Upper lobe of left lung (tissue), 4 donors: ENCODE data around the gene SLC47A1.

Experiments used
- POLR2A ChIP-seq, 4 donors: fragments of 450-650 bp; IDR thresholded peaks; one replicate each; pipeline ENCODE4 v1.5.1; 2016 to 2017; ENCODE audit warnings: antibody characterized with exemption in 4 of 4, mild to moderate bottlenecking in 2 of 4
- POLR2AphosphoS5 ChIP-seq, 2 donors: sonication (generic); formaldehyde crosslinking; IDR thresholded peaks; one replicate each; pipeline ENCODE4 v1.5.1; 2017; ENCODE audit warnings: antibody characterized with exemption in 2 of 2
- TF ChIP-seq, protein P1 (sequence below), 6 experiments: fragments of 450-650 bp in 4 of 6; fragments of 200-600 bp in 2 of 6; sonication (generic) in 2 of 6; IDR thresholded peaks; one replicate each; pipeline ENCODE4 v1.5.1; 2016 to 2019; ENCODE audit warnings: antibody characterized with exemption in 6 of 6

DNA sequence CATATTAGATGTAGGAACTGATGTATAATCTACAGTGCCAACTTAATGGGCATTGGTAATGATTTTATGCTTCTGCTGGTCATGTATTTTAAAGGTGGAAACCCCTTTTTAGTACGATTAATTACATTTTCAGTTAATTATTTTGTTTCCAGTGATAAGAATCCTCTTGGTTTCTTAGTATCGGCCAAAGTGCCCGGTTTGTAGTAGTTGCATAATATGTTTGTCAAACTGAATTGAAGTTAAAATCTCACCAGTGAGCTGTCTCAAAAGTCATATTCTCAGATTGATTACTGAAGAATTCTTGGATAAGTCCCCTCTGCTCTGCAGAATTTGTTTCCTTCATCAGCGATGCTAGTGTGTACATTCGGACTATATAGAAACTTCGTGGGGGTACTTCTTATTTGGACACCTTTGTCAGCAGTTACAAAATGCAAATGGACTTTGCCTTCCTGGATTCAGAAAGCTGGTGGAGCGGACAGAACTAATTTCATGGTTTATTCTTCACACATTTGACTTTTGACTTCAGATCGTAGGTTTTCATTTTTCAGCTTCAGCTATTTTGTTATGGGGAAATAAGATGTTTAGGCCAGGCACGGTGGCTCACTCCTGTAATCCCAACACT, 28.2 kb downstream of the SLC47A1 start:
- TF ChIP-seq POLR2A (IDR thresholded peaks at IDR 0.05) (no peak), POLR2AphosphoS5 (IDR thresholded peaks at IDR 0.05) (no peak)
- TF ChIP-seq, protein P1, sequence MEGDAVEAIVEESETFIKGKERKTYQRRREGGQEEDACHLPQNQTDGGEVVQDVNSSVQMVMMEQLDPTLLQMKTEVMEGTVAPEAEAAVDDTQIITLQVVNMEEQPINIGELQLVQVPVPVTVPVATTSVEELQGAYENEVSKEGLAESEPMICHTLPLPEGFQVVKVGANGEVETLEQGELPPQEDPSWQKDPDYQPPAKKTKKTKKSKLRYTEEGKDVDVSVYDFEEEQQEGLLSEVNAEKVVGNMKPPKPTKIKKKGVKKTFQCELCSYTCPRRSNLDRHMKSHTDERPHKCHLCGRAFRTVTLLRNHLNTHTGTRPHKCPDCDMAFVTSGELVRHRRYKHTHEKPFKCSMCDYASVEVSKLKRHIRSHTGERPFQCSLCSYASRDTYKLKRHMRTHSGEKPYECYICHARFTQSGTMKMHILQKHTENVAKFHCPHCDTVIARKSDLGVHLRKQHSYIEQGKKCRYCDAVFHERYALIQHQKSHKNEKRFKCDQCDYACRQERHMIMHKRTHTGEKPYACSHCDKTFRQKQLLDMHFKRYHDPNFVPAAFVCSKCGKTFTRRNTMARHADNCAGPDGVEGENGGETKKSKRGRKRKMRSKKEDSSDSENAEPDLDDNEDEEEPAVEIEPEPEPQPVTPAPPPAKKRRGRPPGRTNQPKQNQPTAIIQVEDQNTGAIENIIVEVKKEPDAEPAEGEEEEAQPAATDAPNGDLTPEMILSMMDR (IDR thresholded peaks at IDR 0.05), result no peak
